Measurements from ENCODE around the gene AURKAIP1. TPM values are rescaled to one million over a fixed set of nuclear protein-coding genes. Genes with fewer than 3 reads are reported as not detected.
A peak's percentile ranks its signal among the peaks of the same experiment; 100 is the strongest.

The AURKAIP1 gene
- polyA plus RNA-seq, 2 of the 4 experiments (the other 2 are of a cell fraction): 62.0 to 102 TPM

GRCh38 chr1:1331068-1331965, 43.7 kb downstream of the AURKAIP1 start, which contains the start of gene TAS1R3:
TAS1R3 (plus strand) TSS chr1:1331280; CDS start chr1:1331346, 66 bp downstream.
- CTCF ChIA-PET: interaction anchor here (1.1 to 2.5 kb wide), 5 partner anchors 13 to 41 kb away, joined by 3 to 12 read pairs (median 7); partner anchors contain the start of gene DVL1
- POLR2A ChIA-PET: no interaction called here
- DNase-seq (ENCODE audit: low read depth in 1 of 2, low spot score in 1 of 2): no peak
- Histone ChIP-seq H3K4me3 (no peak within 1 kb of the TSS), H3K4me2 (peak within 1 kb of the TSS; percentile 30; the same call in 1 of the 3 replicates), H3K27ac (peak within 1 kb of the TSS in 1 of 2 experiments; percentile 52; a peak in 2 of 6 replicates), H3K9me3 (no peaks in the 10 kb centered on the region), H3K4me1 (peaks cover 12% of the 10 kb centered on the region; the same call in 2 of the 3 replicates)
- ATAC-seq: peak; percentile 28 to 46; a peak in 5 of 6 replicates
- WGBS (ENCODE audit: missing lambda C conversion rate): 84% methylated on average over 13 of the region's 41 CpGs
- FAIRE-seq: no peak
- TF ChIP-seq EHF (CRISPR knock-in tag; IDR thresholded peaks at IDR 0.05) (no peak), RAD21 (conservative IDR thresholded peaks at IDR 0.05 in 1 of 2, IDR thresholded peaks at IDR 0.05 in 1 of 2) (no peak), ELK1 (IDR thresholded peaks at IDR 0.05; ENCODE audit: low read depth, low read length) (no peak), POLR2AphosphoS2 (conservative IDR thresholded peaks at IDR 0.05; ENCODE audit: low read length) (0 out of 2 replicates have a peak, but pooled peaks have one; percentile 4)

GRCh38 chr1:1330366-1331067, 44.5 kb downstream of the AURKAIP1 start:
- 17% methylated on average over 1 of the region's 15 CpGs for WGBS (ENCODE audit: missing lambda C conversion rate)
- no peak for TF ChIP-seq BCL3 (IDR thresholded peaks at IDR 0.05)
- 0 out of 2 replicates have a peak, but pooled peaks have one; percentile 10 for TF ChIP-seq POLR2A (IDR thresholded peaks at IDR 0.05; ENCODE audit: low read length)
- TF ChIP-seq RNF2 (IDR thresholded peaks at IDR 0.05; ENCODE audit: borderline replicate concordance, low read depth): no peak
- no peak for TF ChIP-seq EP300 (IDR thresholded peaks at IDR 0.05)
- TF ChIP-seq JUNB (IDR thresholded peaks at IDR 0.05): no peak
- TF ChIP-seq ZSCAN20 (CRISPR knock-in tag; IDR thresholded peaks at IDR 0.05): no peak
- TF ChIP-seq PBX3 (IDR thresholded peaks at IDR 0.05): 0 out of 2 replicates have a peak, but pooled peaks have one; percentile 12
- no peak for TF ChIP-seq MAZ (IDR thresholded peaks at IDR 0.05; ENCODE audit: borderline replicate concordance, low read depth, low read length)
- no peak for TF ChIP-seq SMC3 (IDR thresholded peaks at IDR 0.05)
- TF ChIP-seq CBX2 (IDR thresholded peaks at IDR 0.05; ENCODE audit: borderline replicate concordance, low read depth): no peak
- no peak for TF ChIP-seq TFCP2L1 (CRISPR knock-in tag; IDR thresholded peaks at IDR 0.05)
- no peak for TF ChIP-seq USF2 (IDR thresholded peaks at IDR 0.05)
- TF ChIP-seq PHF8 (IDR thresholded peaks at IDR 0.05; ENCODE audit: borderline replicate concordance, low read depth): no peak
- no peak for TF ChIP-seq SREBF2 (IDR thresholded peaks at IDR 0.05)
- TF ChIP-seq HMGXB4 (CRISPR knock-in tag; IDR thresholded peaks at IDR 0.05; ENCODE audit: borderline replicate concordance): no peak
- no peak for TF ChIP-seq ELK1 (IDR thresholded peaks at IDR 0.05; ENCODE audit: low read depth, low read length)
- ATAC-seq: peak; percentile 10 to 25; a peak in 4 of 6 replicates
- Histone ChIP-seq H3K4me3 (no peak overlapping the region), H3K27ac (peak overlapping the region in 1 of 2 experiments; percentile 52; a peak in 2 of 6 replicates), H3K4me1 (peaks cover 17% of the 10 kb centered on the region; the same call in 2 of the 3 replicates), H3K4me2 (peak overlapping the region; percentile 30; the same call in 1 of the 3 replicates), H3K9me3 (no peaks in the 10 kb centered on the region)
- no peak for FAIRE-seq
- DNase-seq (ENCODE audit: low read depth in 1 of 2, low spot score in 1 of 2): no peak
- POLR2A ChIA-PET: no interaction called here
- CTCF ChIA-PET: interaction anchor here (1.2 to 2.5 kb wide), 3 partner anchors 14 to 41 kb away, joined by 3 to 8 read pairs (median 7); partner anchors contain the start of gene DVL1
